HCEC 1CT (cell line): ENCODE results near the gene CXCL13.
"Not testable (repeated sequence)": the region's sequence is repeated elsewhere in the genome, so short reads cannot be mapped to it uniquely, and the experiment has no call there.

Experiments used
- DNase-seq: peaks from one replicate; pipeline ENCODE4 v3.0.0-alpha.2; 2017

Gene CXCL13

DNA sequence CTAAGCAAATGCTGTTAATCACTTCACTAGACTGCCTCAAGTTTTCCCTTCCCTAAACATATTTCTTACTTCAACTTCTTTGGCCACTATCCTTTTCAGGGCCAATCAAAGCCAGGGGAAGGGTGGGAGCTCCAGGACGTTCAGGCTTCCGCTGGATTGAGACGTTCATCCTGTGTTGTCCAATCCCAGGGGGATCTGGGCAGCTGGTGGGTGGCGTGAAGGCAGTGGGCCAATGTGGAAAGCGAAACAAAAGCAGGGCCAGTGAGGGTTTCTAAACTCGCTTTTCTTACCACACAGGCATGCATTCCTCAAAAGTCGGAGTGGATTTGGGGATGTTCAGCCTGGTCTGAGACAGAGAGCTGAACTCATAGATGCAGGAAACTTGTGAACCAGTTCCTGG, 7.6 kb downstream of the CXCL13 start:
- no peak for DNase-seq

DNA sequence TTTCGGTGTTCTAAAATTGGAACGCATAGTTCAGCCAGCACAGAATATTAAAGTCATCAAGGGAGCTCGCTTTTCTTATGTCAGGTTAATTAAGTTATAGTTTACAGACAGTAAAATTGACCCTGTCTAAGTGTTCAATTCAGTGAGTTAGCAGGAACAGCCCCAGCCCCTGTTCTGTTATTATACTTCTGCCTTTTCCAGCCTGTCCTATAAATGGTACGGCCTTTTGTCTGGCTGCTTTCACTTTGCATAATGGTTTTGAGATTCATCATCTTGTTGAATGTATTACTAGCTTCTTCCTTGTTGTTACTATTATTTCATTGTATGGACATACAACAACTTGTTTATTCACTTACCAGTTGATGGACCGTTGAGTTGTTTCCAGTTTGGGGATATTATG, 9.5 kb downstream of the CXCL13 start:
- no peak for DNase-seq

DNA sequence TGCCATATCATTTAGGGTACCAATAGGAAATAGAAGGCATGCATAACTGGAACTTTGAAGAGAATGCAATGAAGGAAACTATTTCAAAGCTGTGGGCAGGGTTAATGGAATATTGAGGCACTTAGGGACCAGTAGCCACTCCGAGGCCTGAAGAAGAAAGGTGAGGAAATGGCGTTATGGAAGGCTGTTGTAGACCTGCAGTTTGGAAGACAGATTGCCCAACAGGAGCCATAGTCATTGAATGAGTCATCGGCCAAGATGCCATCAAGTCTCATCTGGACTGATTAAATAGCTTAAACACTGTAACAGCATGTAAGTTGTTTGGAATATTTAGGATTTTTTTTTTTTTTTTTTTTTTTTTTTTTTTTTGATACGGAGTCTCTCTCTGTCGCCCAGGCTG, 11.6 kb downstream of the CXCL13 start:
- DNase-seq, result no peak

DNA sequence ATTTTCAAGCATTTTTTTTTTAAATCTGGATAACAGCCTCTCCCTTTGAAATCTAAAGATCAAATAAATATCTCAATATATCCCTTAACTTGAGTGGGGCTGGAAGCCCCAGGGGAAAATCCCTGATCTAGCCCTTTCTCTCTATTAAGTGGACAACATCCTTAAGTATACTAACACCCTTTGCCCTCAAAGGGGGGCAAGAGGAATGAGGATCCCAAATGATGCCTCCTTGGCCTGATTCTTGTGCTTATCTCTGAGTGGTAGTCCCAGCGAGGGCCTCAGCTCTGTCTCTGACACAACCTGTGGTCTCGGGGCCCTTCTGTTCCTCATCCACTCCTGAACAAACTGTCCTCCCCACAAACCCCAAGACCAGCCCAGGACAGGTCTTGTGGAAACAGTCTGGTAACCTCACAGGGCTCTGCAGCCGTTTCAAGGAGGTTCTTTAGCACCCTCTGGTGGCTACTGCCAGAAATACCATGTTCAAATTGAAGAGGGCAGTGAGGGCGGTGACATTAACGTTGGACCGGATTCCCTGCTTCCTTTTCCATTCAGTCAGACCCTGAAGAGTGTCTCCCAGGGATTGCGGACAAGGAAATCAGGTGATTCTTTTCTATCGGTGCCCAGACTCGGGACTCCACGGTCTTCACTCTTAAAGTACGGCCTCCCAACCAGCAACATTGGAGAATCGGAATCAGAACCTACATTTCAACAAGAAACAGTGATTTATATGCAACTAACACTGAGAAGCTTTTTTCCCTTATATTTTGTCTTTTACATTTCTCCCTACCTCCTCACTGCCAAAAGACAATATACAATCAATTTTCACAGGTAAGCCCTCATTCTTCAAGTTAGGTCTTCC, 13.0 kb downstream of the CXCL13 start:
- peak; percentile 18 for DNase-seq

DNA sequence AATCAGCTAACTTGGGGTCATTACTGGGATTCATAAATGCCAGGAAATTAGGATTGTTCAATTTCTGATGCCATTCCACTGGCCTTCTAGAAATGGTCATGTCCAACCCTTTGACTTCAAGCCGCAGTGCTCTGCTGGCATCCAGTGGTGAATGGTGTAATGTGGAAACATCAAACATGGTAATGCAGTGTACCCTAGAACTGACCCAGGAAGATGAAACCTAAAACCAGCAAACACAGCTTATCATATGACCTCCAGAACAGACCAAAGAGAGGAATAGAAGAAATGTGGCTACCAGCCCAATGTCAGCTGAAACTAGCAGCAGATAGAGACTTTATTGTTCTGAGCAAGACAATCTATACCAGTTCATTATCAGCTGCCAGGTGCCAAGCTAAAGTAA, 13.8 kb downstream of the CXCL13 start:
- no peak for DNase-seq

DNA sequence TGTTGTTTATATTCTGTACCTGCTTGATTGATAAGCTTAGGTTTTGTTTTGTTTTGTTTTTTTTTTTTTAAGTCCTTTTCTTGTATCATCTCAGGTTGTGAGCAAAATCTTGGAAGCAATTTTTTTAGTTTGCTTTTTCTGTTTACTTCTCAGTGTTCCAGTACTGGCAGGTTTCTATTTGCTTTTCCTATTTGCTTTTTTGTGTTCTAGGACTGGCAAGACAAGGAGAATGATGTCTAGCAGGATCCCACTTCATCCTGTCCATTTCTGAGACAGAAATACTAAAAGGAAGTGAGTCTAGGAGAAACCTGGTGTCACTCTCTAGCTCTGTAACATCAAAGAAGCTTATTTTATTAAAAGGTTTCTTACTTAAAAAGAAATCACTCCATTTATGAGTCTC, 15.6 kb downstream of the CXCL13 start:
- no peak for DNase-seq

DNA sequence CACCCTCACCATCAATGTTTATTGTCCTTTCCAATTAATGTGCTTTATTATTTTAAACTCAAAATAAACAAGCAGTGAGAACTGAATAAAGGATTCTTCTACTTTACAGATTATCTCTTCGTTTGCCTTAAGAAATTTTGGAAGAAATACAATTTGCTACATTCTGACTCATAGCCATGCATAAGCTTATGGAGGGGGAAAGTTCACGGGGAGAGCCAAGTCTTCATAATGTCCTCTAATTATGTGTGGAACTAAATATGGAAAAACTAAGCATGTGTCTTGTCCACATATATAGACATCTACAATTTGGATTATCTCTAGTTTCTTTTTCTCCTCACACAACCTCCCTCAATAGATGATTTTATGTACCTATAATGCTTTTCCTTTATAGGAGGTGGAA, 17.5 kb downstream of the CXCL13 start:
- DNase-seq, result no peak

DNA sequence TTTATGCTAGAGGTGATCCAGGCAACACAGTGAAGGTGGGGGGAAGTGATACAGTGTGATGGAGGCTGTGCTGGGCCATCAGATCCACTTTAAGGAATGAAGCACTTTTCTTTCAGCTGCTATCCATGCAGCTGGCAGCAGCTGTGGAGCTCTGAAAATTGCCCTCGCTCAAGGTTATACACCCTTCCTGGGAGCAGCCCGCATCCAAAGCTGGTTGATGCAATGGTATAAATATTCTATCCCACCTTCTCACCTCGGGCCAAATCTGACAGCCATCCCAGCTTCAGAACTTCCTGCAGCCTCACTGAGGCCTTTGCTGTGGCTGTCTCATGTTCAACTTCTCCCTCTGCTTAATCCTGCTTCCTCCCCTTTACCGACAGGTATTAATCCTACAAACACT, 18.6 kb downstream of the CXCL13 start:
- DNase-seq, result no peak

DNA sequence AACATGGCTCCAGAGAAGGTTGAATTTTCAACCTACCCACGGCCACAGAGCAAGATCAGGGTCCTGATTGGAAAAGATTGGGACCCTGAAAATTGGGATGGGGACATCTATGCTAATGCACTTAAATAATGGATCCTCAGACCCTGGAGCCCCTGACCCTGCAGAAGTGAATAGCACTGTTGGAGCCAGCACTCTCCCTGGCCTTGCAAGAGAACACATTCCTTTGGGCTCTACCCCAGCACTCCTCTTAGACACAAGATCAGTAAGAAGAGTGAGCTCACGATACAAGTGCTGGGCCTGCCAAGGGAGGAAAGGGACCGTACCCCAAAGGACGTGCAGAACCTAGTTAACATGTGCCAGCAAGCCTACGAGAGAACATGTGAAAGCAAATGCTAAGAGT, 19.9 kb downstream of the CXCL13 start:
- DNase-seq, result no peak

DNA sequence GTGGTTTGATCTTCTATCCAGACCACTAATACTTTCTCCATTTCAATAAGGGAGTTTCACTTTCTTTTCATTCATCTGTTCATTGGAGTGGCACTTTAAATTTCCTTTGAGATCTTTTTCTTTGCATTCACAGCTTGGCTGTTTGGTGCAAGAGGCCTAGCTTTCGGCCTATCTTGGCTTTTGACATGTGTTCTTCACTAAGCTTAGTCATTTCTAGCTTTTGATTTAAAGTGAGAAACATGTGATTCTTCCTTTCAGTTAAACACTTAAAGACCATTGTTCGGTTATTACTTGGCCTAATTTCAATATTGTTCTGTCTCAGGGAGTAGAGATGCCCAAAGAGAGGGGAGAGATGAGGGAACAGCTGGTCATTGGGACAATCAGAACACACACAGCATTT, 24.3 kb downstream of the CXCL13 start:
- no peak for DNase-seq

DNA sequence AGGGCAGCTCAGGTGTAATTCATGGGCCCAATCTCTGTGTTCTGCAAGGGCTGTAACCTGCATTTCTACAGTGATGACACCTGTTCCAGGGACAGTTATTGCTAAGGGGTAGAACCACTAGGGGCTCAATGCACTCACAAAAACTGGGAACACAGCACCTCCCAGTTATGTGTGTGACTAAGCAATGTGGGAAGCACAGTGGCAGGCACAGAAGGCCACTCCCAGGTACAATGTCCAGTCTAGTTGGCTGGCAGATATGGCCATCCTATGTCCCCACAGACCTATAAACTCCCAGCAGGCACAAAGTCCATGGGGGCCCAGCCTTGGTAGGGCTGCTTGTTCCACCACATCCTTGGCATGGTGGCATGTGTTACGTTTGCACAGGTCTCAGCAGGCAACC, 25.7 kb downstream of the CXCL13 start:
- DNase-seq, result no peak

DNA sequence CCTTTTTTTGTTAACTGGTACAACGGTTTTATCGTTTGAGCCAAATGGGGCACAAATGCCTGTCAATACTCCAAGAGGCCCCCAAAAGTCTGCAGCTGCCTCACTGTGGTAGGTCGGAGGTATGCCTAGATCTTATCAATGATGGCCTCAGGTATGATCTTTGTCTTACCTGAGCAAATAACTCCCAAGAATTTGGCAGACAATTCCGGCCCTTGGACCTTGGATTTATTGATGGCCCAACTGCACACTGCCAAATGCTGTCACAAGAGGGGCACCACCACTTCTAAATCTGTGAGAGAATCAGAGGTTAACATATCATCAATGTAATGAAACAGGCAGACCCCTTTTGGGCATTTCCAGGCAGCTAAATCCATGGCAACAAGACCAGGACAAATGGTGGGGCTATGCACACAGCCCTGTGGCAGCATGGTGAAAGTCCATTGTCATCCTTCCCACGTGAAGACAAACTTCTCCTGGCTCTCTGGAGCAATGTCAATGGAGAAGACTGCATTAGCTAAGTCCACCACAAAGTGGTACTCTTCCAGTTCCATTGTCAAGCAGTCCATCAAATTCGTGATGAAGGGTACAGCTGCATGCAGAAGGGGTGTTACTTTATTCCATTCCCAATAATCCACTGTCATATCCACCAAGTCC, 28.6 kb downstream of the CXCL13 start:
- no peak for DNase-seq

DNA sequence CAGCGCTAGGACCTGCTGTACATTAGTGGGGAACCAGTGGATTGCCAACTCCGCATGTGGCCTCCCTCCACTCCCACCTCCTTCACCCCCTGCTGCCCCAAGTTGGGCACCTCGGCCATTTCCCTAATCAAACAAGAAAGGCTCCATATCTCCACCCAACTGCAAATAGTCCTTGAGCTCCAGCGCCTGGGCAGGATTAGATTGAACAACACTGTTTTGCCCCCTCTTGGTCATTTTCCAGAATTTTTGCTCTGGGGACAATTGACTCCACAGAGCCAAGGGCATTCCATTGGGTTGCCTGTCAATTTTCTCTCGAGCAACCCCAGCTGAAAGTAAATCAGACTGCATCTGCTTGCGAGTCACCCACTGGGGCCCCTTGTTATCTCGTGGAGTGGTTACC, 29.6 kb downstream of the CXCL13 start:
- DNase-seq, result no peak

DNA sequence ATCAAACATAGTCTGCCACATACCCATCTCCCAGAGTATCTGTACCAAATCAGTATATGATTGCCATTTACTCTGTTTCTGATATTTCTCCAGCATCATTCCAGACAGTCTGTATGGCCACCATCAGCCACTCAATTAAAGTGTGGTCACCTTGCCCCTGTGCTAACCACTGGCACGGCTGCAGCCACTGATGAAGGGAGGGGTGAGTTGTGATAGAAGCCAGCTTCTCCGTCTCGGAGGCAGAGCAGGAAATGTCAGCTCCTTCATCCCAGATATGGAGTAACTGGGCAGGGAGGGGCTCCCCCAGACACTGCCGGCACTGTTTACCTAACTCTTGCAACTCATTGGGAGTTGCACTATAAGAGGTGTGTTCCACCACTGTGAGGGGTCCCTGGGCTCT, 30.3 kb downstream of the CXCL13 start:
- DNase-seq, result no peak

DNA sequence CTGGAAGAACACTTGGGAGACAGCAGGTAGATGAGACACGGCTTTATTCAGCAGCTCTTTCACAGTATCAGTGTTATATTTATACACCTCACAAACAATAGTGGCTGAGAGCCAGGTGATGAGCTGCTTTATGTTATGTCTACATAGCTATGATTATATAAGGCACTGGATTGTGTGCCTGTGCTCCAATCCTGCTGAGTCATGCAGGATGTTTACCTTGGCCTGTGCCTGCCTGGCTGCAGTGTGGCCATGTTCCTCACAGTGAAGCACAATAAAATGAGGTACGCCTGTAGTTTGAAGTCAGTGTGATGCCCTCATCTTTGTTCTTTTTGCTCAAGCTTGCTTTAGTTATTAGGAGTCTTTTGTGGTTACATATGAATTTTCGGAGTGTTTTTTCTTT, 31.3 kb downstream of the CXCL13 start:
- DNase-seq, result peak; percentile 5

DNA sequence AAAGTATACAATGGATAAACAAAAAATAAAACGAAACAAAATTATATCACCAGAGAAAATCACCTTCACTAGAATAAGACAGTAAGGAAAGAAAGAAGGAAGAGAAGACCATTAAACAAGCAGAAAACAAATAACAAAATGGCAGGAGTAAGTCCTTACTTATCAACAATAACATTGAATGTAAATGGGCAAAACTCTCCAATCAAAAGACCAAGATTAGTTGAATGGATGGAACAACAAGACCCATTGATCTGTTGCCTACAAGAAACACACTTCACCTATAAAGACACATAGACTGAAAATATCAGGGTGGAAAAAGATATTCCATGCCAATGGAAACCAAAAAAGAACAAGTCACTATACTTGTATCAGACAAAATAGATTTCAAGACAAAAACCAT, 38.4 kb downstream of the CXCL13 start:
- DNase-seq, result not testable (repeated sequence)

DNA sequence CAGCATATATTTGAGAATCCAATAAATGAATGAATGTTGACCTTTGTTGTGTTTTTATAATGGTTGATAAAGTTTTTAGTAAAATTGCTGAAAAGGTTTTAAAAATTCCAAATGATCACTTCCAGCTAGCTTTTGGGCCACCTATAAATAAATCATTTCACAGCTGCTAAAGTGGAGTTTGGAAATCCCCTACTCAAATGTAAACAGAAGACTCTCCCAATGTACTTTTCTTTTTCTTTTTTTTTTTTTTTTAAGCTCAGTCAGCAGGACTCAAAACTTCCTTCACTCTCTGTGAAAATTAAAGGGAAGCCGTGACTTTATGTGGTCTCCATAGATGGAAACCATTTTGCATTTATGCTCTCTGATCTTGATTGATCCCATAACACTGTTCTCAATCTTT, 45.2 kb downstream of the CXCL13 start:
- DNase-seq, result no peak

DNA sequence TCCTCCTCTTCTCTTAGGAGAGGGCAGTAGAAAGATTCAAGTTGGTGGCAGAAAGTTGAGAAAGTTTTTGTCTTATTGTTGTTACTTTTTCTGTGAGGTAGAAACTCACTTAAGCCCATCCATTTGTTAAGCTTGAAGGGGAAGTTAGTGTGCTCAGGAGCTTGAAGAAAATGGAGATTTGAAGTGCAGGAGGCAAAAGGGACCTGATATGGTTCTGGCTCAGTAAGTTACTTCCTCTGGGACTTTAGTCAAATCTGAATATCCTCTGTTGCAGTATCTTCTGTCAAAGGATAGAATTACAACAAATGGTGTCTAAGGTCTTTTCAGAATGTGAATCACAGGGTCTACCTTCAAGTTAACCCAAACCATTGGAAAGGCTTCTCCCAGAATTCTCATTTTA, 46.2 kb downstream of the CXCL13 start:
- no peak for DNase-seq

DNA sequence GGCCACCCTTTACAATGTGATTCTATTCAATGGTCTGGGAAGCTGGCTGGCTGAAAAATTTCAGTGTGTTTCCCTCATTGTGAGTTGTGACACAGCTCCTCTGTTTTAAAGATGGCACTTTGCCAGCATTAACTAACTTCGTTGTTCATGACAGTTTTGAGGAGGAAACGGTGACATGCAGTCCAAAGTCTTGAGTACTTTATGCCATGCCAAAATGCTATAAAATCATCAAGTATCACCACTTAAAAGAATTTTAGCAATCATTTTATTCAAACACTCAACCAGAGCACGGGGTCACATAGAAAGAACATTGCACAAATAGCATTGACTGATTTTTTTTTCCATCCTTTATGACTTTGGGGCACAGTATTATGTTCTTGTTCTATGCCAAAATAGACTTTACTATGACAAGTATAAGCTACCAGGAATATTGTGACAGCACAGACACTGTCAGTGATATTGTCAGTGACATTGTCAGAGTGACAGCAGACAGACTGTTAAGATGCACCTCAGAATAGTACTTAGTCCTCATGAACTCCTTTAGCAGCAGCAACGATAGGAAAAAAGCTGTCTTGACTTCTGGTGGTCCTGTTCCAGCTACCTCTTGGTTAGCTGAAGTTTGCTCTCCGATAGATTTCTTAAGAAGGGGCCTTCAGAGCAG, 46.7 kb downstream of the CXCL13 start:
- DNase-seq, result no peak

DNA sequence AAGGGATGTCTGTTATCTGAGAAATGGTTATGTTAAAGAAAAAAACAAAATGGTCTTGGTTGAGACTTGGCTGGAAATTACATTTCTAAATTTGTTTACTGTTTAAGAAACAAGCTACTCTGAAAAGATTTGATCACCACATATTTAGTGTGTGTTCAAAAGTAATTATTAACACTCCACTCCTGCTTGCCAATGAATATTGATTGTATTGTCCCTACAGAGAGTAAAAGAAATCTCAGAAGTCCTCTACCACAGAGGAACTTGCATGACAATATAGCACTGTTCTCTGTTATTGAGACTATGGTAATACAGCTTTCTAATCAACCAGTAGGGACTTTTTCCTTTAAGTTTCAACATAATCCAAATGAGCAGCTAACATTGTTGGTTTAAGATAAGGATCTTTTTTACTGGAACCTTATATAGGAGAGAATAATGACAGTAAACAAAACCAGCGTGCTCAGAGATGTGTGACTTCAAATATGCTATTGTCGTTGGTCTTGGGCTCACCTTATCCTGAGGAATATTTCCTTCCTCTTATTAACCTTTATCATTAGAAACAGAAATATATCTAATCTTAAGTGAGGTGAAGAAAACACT, 47.6 kb downstream of the CXCL13 start:
- DNase-seq, result no peak

DNA sequence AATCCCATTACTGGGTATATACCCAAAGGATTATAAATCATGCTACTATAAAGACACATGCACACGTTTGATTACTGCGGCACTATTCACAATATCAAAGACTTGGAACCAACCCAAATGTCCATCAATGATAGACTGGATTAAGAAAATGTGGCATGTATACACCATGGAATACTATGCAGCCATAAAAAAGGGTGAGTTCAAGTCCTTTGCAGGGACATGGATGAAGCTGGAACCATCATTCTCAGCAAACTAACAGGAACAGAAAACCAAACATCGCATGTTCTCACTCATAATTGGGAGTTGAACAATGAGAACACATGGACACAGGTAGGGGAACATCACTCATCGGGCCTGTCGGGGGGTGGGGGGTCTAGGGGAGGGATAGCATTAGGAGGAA, 54.7 kb downstream of the CXCL13 start:
- not testable (repeated sequence) for DNase-seq
